ENCODE data around the gene LEF1.

Gene LEF1

GRCh38 chr4:108103099-108103862 lies 65.5 kb downstream of the LEF1 start:
- Histone ChIP-seq H3K4me1 (ENCODE audit: control insufficient read depth in 1 of 2, insufficient read depth in 2 of 2, low read length in 2 of 2) (no peaks in the 10 kb centered on the region), H3K9me3 (ENCODE audit: control insufficient read depth in 1 of 2, low read length in 2 of 2) (no peaks in the 10 kb centered on the region), H3K27me3 (ENCODE audit: control insufficient read depth in 1 of 2, insufficient read depth in 2 of 2, low read length in 2 of 2) (no peaks in the 10 kb centered on the region), H3K9ac (ENCODE audit: low read depth in 1 of 2, low read length in 2 of 2) (no peak overlapping the region), H3K4me3 (ENCODE audit: low read depth in 1 of 2, low read length in 2 of 2) (no peak overlapping the region), H3K27ac (ENCODE audit: low read depth, low read length) (no peak overlapping the region), H3K36me3 (ENCODE audit: control insufficient read depth in 1 of 2, insufficient read depth in 2 of 2, low read length in 2 of 2) (no peaks in the 10 kb centered on the region)

GRCh38 chr4:108100827-108101226 lies 67.9 kb downstream of the LEF1 start:
- Histone ChIP-seq H3K9ac (ENCODE audit: low read depth in 1 of 2, low read length in 2 of 2) (no peak overlapping the region), H3K36me3 (ENCODE audit: control insufficient read depth in 1 of 2, insufficient read depth in 2 of 2, low read length in 2 of 2) (no peaks in the 10 kb centered on the region), H3K4me1 (ENCODE audit: control insufficient read depth in 1 of 2, insufficient read depth in 2 of 2, low read length in 2 of 2) (no peaks in the 10 kb centered on the region), H3K4me3 (ENCODE audit: low read depth in 1 of 2, low read length in 2 of 2) (no peak overlapping the region), H3K9me3 (ENCODE audit: control insufficient read depth in 1 of 2, low read length in 2 of 2) (no peaks in the 10 kb centered on the region), H3K27ac (ENCODE audit: low read depth, low read length) (no peak overlapping the region), H3K27me3 (ENCODE audit: control insufficient read depth in 1 of 2, insufficient read depth in 2 of 2, low read length in 2 of 2) (no peaks in the 10 kb centered on the region)

- Histone ChIP-seq H3K27me3 (ENCODE audit: control insufficient read depth in 1 of 2, insufficient read depth in 2 of 2, low read length in 2 of 2) (no peaks in the 10 kb centered on the region), H3K4me1 (ENCODE audit: control insufficient read depth in 1 of 2, insufficient read depth in 2 of 2, low read length in 2 of 2) (no peaks in the 10 kb centered on the region), H3K9ac (ENCODE audit: low read depth in 1 of 2, low read length in 2 of 2) (no peak overlapping the region), H3K4me3 (ENCODE audit: low read depth in 1 of 2, low read length in 2 of 2) (no peak overlapping the region), H3K27ac (ENCODE audit: low read depth, low read length) (no peak overlapping the region), H3K9me3 (ENCODE audit: control insufficient read depth in 1 of 2, low read length in 2 of 2) (no peaks in the 10 kb centered on the region), H3K36me3 (ENCODE audit: control insufficient read depth in 1 of 2, insufficient read depth in 2 of 2, low read length in 2 of 2) (no peaks in the 10 kb centered on the region)
Measured at GRCh38 chr4:108099838-108100237, 68.9 kb downstream of the LEF1 start.

- H3K36me3 ChIP-seq (ENCODE audit: control insufficient read depth in 1 of 2, insufficient read depth in 2 of 2, low read length in 2 of 2), result no peaks in the 10 kb centered on the region
- no peak overlapping the region for H3K9ac ChIP-seq (ENCODE audit: low read depth in 1 of 2, low read length in 2 of 2)
- H3K9me3 ChIP-seq (ENCODE audit: control insufficient read depth in 1 of 2, low read length in 2 of 2), result no peaks in the 10 kb centered on the region
- no peaks in the 10 kb centered on the region for H3K4me1 ChIP-seq (ENCODE audit: control insufficient read depth in 1 of 2, insufficient read depth in 2 of 2, low read length in 2 of 2)
- no peak overlapping the region for H3K4me3 ChIP-seq (ENCODE audit: low read depth in 1 of 2, low read length in 2 of 2)
- no peak overlapping the region for H3K27ac ChIP-seq (ENCODE audit: low read depth, low read length)
- no peaks in the 10 kb centered on the region for H3K27me3 ChIP-seq (ENCODE audit: control insufficient read depth in 1 of 2, insufficient read depth in 2 of 2, low read length in 2 of 2)
Measured at GRCh38 chr4:108097990-108098553, 70.7 kb downstream of the LEF1 start.

GRCh38 chr4:108094923-108095482 lies 73.7 kb downstream of the LEF1 start:
- H3K27ac ChIP-seq (ENCODE audit: low read depth, low read length), result no peak overlapping the region
- H3K36me3 ChIP-seq (ENCODE audit: control insufficient read depth in 1 of 2, insufficient read depth in 2 of 2, low read length in 2 of 2), result no peaks in the 10 kb centered on the region
- no peaks in the 10 kb centered on the region for H3K9me3 ChIP-seq (ENCODE audit: control insufficient read depth in 1 of 2, low read length in 2 of 2)
- H3K27me3 ChIP-seq (ENCODE audit: control insufficient read depth in 1 of 2, insufficient read depth in 2 of 2, low read length in 2 of 2), result no peaks in the 10 kb centered on the region
- no peak overlapping the region for H3K9ac ChIP-seq (ENCODE audit: low read depth in 1 of 2, low read length in 2 of 2)
- H3K4me3 ChIP-seq (ENCODE audit: low read depth in 1 of 2, low read length in 2 of 2), result no peak overlapping the region
- H3K4me1 ChIP-seq (ENCODE audit: control insufficient read depth in 1 of 2, insufficient read depth in 2 of 2, low read length in 2 of 2), result no peaks in the 10 kb centered on the region

GRCh38 chr4:108094131-108094530 lies 74.6 kb downstream of the LEF1 start:
- Histone ChIP-seq H3K4me1 (ENCODE audit: control insufficient read depth in 1 of 2, insufficient read depth in 2 of 2, low read length in 2 of 2) (no peaks in the 10 kb centered on the region), H3K36me3 (ENCODE audit: control insufficient read depth in 1 of 2, insufficient read depth in 2 of 2, low read length in 2 of 2) (no peaks in the 10 kb centered on the region), H3K9me3 (ENCODE audit: control insufficient read depth in 1 of 2, low read length in 2 of 2) (no peaks in the 10 kb centered on the region), H3K27me3 (ENCODE audit: control insufficient read depth in 1 of 2, insufficient read depth in 2 of 2, low read length in 2 of 2) (no peaks in the 10 kb centered on the region), H3K4me3 (ENCODE audit: low read depth in 1 of 2, low read length in 2 of 2) (no peak overlapping the region), H3K27ac (ENCODE audit: low read depth, low read length) (no peak overlapping the region), H3K9ac (ENCODE audit: low read depth in 1 of 2, low read length in 2 of 2) (no peak overlapping the region)

- Histone ChIP-seq H3K36me3 (ENCODE audit: control insufficient read depth in 1 of 2, insufficient read depth in 2 of 2, low read length in 2 of 2) (no peaks in the 10 kb centered on the region), H3K27me3 (ENCODE audit: control insufficient read depth in 1 of 2, insufficient read depth in 2 of 2, low read length in 2 of 2) (no peaks in the 10 kb centered on the region), H3K9ac (ENCODE audit: low read depth in 1 of 2, low read length in 2 of 2) (no peak overlapping the region), H3K4me1 (ENCODE audit: control insufficient read depth in 1 of 2, insufficient read depth in 2 of 2, low read length in 2 of 2) (no peaks in the 10 kb centered on the region), H3K27ac (ENCODE audit: low read depth, low read length) (no peak overlapping the region), H3K4me3 (ENCODE audit: low read depth in 1 of 2, low read length in 2 of 2) (no peak overlapping the region), H3K9me3 (ENCODE audit: control insufficient read depth in 1 of 2, low read length in 2 of 2) (no peaks in the 10 kb centered on the region)
Measured at GRCh38 chr4:108092288-108092687, 76.4 kb downstream of the LEF1 start.

- Histone ChIP-seq H3K9me3 (ENCODE audit: control insufficient read depth in 1 of 2, low read length in 2 of 2) (no peaks in the 10 kb centered on the region), H3K9ac (ENCODE audit: low read depth in 1 of 2, low read length in 2 of 2) (no peak overlapping the region), H3K4me1 (ENCODE audit: control insufficient read depth in 1 of 2, insufficient read depth in 2 of 2, low read length in 2 of 2) (no peaks in the 10 kb centered on the region), H3K27me3 (ENCODE audit: control insufficient read depth in 1 of 2, insufficient read depth in 2 of 2, low read length in 2 of 2) (no peaks in the 10 kb centered on the region), H3K4me3 (ENCODE audit: low read depth in 1 of 2, low read length in 2 of 2) (no peak overlapping the region), H3K27ac (ENCODE audit: low read depth, low read length) (no peak overlapping the region), H3K36me3 (ENCODE audit: control insufficient read depth in 1 of 2, insufficient read depth in 2 of 2, low read length in 2 of 2) (no peaks in the 10 kb centered on the region)
Measured at GRCh38 chr4:108087293-108087967, 81.3 kb downstream of the LEF1 start.

GRCh38 chr4:108081256-108081655 lies 87.5 kb downstream of the LEF1 start:
- H3K4me3 ChIP-seq (ENCODE audit: low read depth in 1 of 2, low read length in 2 of 2), result no peak overlapping the region
- H3K36me3 ChIP-seq (ENCODE audit: control insufficient read depth in 1 of 2, insufficient read depth in 2 of 2, low read length in 2 of 2), result no peaks in the 10 kb centered on the region
- no peaks in the 10 kb centered on the region for H3K4me1 ChIP-seq (ENCODE audit: control insufficient read depth in 1 of 2, insufficient read depth in 2 of 2, low read length in 2 of 2)
- no peak overlapping the region for H3K9ac ChIP-seq (ENCODE audit: low read depth in 1 of 2, low read length in 2 of 2)
- no peaks in the 10 kb centered on the region for H3K27me3 ChIP-seq (ENCODE audit: control insufficient read depth in 1 of 2, insufficient read depth in 2 of 2, low read length in 2 of 2)
- H3K9me3 ChIP-seq (ENCODE audit: control insufficient read depth in 1 of 2, low read length in 2 of 2), result no peaks in the 10 kb centered on the region
- H3K27ac ChIP-seq (ENCODE audit: low read depth, low read length), result no peak overlapping the region

- H3K36me3 ChIP-seq (ENCODE audit: control insufficient read depth in 1 of 2, insufficient read depth in 2 of 2, low read length in 2 of 2), result no peaks in the 10 kb centered on the region
- no peak overlapping the region for H3K9ac ChIP-seq (ENCODE audit: low read depth in 1 of 2, low read length in 2 of 2)
- no peaks in the 10 kb centered on the region for H3K4me1 ChIP-seq (ENCODE audit: control insufficient read depth in 1 of 2, insufficient read depth in 2 of 2, low read length in 2 of 2)
- no peak overlapping the region for H3K27ac ChIP-seq (ENCODE audit: low read depth, low read length)
- H3K4me3 ChIP-seq (ENCODE audit: low read depth in 1 of 2, low read length in 2 of 2), result no peak overlapping the region
- H3K27me3 ChIP-seq (ENCODE audit: control insufficient read depth in 1 of 2, insufficient read depth in 2 of 2, low read length in 2 of 2), result no peaks in the 10 kb centered on the region
- no peaks in the 10 kb centered on the region for H3K9me3 ChIP-seq (ENCODE audit: control insufficient read depth in 1 of 2, low read length in 2 of 2)
Measured at GRCh38 chr4:108080747-108081146, 88.0 kb downstream of the LEF1 start.

Measured in duodenal mucosa (tissue), 2 donors.